Hepatocyte (in vitro differentiated cells): ENCODE measurements around the gene USP32. TPM values are rescaled to one million over a fixed set of nuclear protein-coding genes. Genes with fewer than 3 reads are reported as not detected.
A peak's percentile ranks its signal among the peaks of the same experiment; 100 is the strongest.

ENCODE experiments used
- DNase-seq: peaks from one replicate; pipeline ENCODE4 v3.0.0-alpha.2; 2016; ENCODE audit warnings: low spot score
- H2AFZ ChIP-seq: fragments of 200-600 bp; sonication (generic); 2 replicates; pipeline ENCODE4 v1.6.0; 2016; ENCODE audit warnings: antibody characterized with exemption, mild to moderate bottlenecking
- H3K27ac ChIP-seq: fragments of 200-600 bp; sonication (generic); 2 replicates; pipeline ENCODE4 v1.5.1; 2016; ENCODE audit warnings: mild to moderate bottlenecking
- H3K27me3 ChIP-seq: fragments of 200-600 bp; sonication (generic); 2 replicates; pipeline ENCODE4 v1.6.1; 2016
- H3K36me3 ChIP-seq: fragments of 200-600 bp; sonication (generic); replicated peaks from 2 replicates; pipeline ENCODE4 v1.5.1; 2016; ENCODE audit warnings: low read depth; ENCODE audit not compliant: insufficient read depth
- H3K4me1 ChIP-seq: fragments of 200-600 bp; sonication (generic); 2 replicates; pipeline ENCODE4 v1.5.1; 2016; ENCODE audit warnings: mild to moderate bottlenecking, moderate library complexity; ENCODE audit not compliant: insufficient read depth
- H3K4me2 ChIP-seq: fragments of 200-600 bp; sonication (generic); 2 replicates; pipeline ENCODE4 v1.6.0; 2016
- H3K4me3 ChIP-seq: fragments of 200-600 bp; sonication (generic); 2 replicates; pipeline ENCODE4 v1.5.1; 2016; ENCODE audit warnings: mild to moderate bottlenecking
- H3K79me2 ChIP-seq: fragments of 200-600 bp; sonication (generic); 2 replicates; pipeline ENCODE4 v1.6.0; 2017; ENCODE audit warnings: mild to moderate bottlenecking
- H3K9me2 ChIP-seq: fragments of 200-600 bp; sonication (generic); replicated peaks from 2 replicates; pipeline ENCODE4 v1.6.0; 2017; ENCODE audit warnings: mild to moderate bottlenecking; ENCODE audit not compliant: insufficient read depth
- H3K9me3 ChIP-seq: fragments of 200-600 bp; sonication (generic); 2 replicates; pipeline ENCODE4 v1.5.1; 2016; ENCODE audit warnings: low read depth, mild to moderate bottlenecking
- H4K20me1 ChIP-seq: fragments of 200-600 bp; sonication (generic); 2 replicates; pipeline ENCODE4 v1.6.0; 2016; ENCODE audit warnings: mild to moderate bottlenecking; ENCODE audit not compliant: insufficient read depth, poor library complexity, severe bottlenecking
- CTCF ChIP-seq: fragments of 200-600 bp; sonication (generic); IDR thresholded peaks from 2 replicates; pipeline ENCODE4 v1.5.1; 2016; ENCODE audit warnings: antibody characterized with exemption, mild to moderate bottlenecking; ENCODE audit not compliant: poor library complexity
- EZH2 ChIP-seq: fragments of 200-600 bp; sonication (generic); IDR thresholded peaks from 2 replicates; pipeline ENCODE4 v1.6.1; 2016; ENCODE audit warnings: antibody characterized with exemption, mild to moderate bottlenecking, borderline replicate concordance
- EZH2phosphoT487 ChIP-seq: fragments of 200-600 bp; sonication (generic); IDR thresholded peaks from one replicate; pipeline ENCODE4 v1.6.1; 2018; ENCODE audit warnings: antibody characterized with exemption, mild to moderate bottlenecking, low read depth, moderate library complexity; ENCODE audit not compliant: unreplicated experiment, severe bottlenecking
- WGBS: methylation state at CpG from one replicate; pipeline ENCODE4 v1.1.6; 2016; ENCODE audit warnings: low lambda C conversion rate; ENCODE audit errors: missing lambda C conversion rate; 5-methylcytosine and 5-hydroxymethylcytosine counted together
- polyA plus RNA-seq: library from polyadenylated mRNA; unstranded; fragments of >200 nt; fragmentation: Nextera tagmentation; extraction: Ambion mirVana; gene quantifications from 2 replicates; pipeline ENCODE4 v1.2.1, GENCODE V29; 2016
- total RNA-seq: library from RNA; depleted of rRNA; stranded (reverse); fragments of >200 nt; gene quantifications from 2 replicates; pipeline ENCODE4 v1.2.3, GENCODE V29; 2014

USP32 gene
- total and polyA plus RNA-seq, 2 experiments from 2014 or later, result 15.3 to 37.0 TPM

- H3K4me1 ChIP-seq, result no peaks in the 10 kb centered on the region
These were observed 36.0 kb downstream of the USP32 start for GRCh38 chr17:60355663-60356594.

GRCh38 chr17:60354223-60354622 is 37.7 kb downstream of the USP32 start:
- Histone ChIP-seq H4K20me1 (peaks cover 28% of the 10 kb centered on the region), H3K27me3 (no peaks in the 10 kb centered on the region), H3K9me3 (no peaks in the 10 kb centered on the region), H3K79me2 (peaks cover 81% of the 10 kb centered on the region), H3K4me1 (no peaks in the 10 kb centered on the region), H3K27ac (no peak overlapping the region), H3K4me2 (peak overlapping the region; percentile 17), H3K36me3 (no peaks in the 10 kb centered on the region), H2AFZ (no peak overlapping the region), H3K9me2 (no peaks in the 10 kb centered on the region), H3K4me3 (no peak overlapping the region)
- no peak for TF ChIP-seq EZH2
- no peak for TF ChIP-seq EZH2phosphoT487
- no peak for TF ChIP-seq CTCF
- DNase-seq, result peak; percentile 8
- WGBS, result 44% methylated on average over 1 of the region's 1 CpG

More at GRCh38 chr17:60355663-60356594, 36.0 kb downstream of the USP32 start:
- no peak overlapping the region for H3K4me2 ChIP-seq
- no peak overlapping the region for H2AFZ ChIP-seq
- H3K4me3 ChIP-seq, result no peak overlapping the region
- H3K36me3 ChIP-seq, result no peaks in the 10 kb centered on the region
- H3K79me2 ChIP-seq, result peaks cover 80% of the 10 kb centered on the region
- DNase-seq, result no peak
- H4K20me1 ChIP-seq, result peaks cover 29% of the 10 kb centered on the region
- no peaks in the 10 kb centered on the region for H3K27me3 ChIP-seq
- no peak overlapping the region for H3K27ac ChIP-seq
- no peaks in the 10 kb centered on the region for H3K9me2 ChIP-seq
- H3K9me3 ChIP-seq, result no peaks in the 10 kb centered on the region
- WGBS, result 77% methylated on average over 4 of the region's 4 CpGs
- no peak for TF ChIP-seq CTCF
- TF ChIP-seq EZH2, result no peak
- TF ChIP-seq EZH2phosphoT487, result no peak

GRCh38 chr17:60353773-60354172 is 38.2 kb downstream of the USP32 start:
- peaks cover 28% of the 10 kb centered on the region for H4K20me1 ChIP-seq
- H3K9me3 ChIP-seq, result no peaks in the 10 kb centered on the region
- 91% methylated on average over 4 of the region's 4 CpGs for WGBS
- no peak overlapping the region for H3K4me3 ChIP-seq
- DNase-seq, result no peak
- no peaks in the 10 kb centered on the region for H3K27me3 ChIP-seq
- no peaks in the 10 kb centered on the region for H3K36me3 ChIP-seq
- H3K4me2 ChIP-seq, result no peak overlapping the region
- TF ChIP-seq CTCF, result no peak
- TF ChIP-seq EZH2, result no peak
- TF ChIP-seq EZH2phosphoT487, result no peak
- no peak overlapping the region for H3K27ac ChIP-seq
- no peaks in the 10 kb centered on the region for H3K4me1 ChIP-seq
- H3K79me2 ChIP-seq, result peaks cover 79% of the 10 kb centered on the region
- no peaks in the 10 kb centered on the region for H3K9me2 ChIP-seq
- no peak overlapping the region for H2AFZ ChIP-seq
